KBM-7 (cell line): ENCODE results near the gene ZDHHC11B.
"Not testable (repeated sequence)": the region's sequence is repeated elsewhere in the genome, so short reads cannot be mapped to it uniquely, and the experiment has no call there.

Experiments used
- DNase-seq: peaks from one replicate; pipeline ENCODE4 v3.0.0-alpha.2; 2015
- in situ Hi-C: fragments of 300-500 bp; cut with MboI; formaldehyde crosslinking; loops from 2 replicates; pipeline ENCODE4 v1.14.3; 2020; ENCODE audit warnings: low sequenced_read_pairs, low pct_unique_long_range_greater_than_20kb, mixed read lengths

Gene ZDHHC11B

DNA sequence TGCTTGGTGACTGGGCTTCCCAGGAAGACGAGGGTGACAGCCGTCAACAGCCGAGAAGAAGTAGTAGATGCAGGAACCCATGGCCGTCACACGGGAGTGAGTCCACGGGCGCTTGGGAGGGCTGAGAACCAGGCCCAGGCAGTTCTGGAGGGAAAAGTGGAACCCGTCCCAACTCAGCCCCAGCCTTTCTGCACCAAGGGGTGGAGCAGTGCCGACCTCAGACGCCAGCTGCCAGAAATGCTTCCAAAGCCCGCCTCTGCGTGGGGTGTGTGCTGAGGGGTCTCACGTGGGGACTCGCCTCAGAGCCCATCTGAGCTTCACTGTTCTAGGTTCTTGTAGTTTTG, 12.0 kb downstream of the ZDHHC11B start:
- in situ Hi-C loops, DNase-seq: not testable (repeated sequence)

DNA sequence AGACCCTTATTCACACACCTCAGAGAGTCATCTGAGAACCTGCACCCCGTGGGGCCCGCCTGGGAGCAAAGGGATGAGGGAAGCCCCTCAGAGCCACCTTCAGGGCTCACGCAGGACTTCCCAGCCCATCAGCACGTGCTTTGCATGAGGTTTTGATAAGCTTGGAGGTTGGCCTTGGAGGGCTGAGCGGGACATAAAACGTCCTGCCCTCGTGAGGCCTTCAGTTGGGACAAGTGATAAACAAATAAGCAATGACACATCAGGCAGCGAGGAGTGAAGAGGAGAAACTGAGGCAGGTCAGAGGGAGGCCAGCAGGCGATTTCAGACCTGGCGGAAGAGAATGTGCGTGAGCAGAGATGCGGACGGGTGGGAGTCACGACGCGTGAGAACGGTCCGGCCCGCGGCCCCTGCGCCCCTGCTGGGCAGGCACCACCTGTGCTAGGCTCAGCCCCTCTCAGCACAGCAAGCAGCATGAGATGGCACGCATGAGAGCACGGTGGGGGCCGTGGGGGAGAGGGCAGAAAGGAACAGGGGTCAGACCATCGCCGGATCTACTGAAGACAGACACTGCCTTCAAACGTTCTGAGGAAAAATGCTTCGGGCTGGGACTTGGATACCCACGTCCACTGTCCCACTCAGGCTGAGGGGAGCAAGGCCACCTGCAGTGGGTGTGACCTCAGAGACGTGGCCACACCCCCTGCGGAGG, 12.5 kb downstream of the ZDHHC11B start:
- in situ Hi-C loops: not testable (repeated sequence)

DNA sequence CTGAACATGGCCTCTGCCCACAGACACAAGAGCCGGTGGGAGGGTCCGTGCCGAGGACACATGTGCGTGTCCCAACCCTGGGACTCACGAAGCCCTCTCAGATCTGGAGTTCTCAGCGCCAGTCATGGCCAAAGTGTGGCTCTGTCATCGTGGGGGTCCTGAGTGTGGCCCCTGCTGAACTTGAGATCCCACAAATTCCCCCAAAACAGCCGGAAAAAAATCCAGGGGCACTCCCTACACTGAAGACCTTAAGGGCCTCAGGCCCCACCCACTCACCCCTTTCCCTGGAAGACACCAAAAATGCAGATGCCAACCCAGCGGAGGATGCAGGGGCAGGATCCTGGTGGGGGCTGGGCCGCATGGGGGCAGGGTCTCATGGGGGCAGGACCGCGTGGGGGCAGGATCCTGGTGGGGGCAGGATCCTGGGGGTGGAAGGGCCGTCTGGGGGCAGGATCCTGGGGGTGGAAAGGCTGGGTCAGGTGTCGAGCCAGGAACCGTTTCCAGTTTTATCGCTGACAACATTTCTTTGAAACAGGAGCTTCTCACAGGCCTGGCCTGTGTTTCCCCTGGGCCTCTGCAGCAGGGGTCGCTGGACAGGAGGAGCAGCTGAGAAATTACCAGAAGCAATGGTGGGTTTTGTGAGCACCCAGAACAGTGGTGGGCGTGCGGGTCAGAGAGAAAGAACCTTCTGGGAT, 13.3 kb downstream of the ZDHHC11B start:
- DNase-seq, in situ Hi-C loops: not testable (repeated sequence)

More for the DNA sequence above, 12.5 kb downstream of the ZDHHC11B start:
- not testable (repeated sequence) for DNase-seq

DNA sequence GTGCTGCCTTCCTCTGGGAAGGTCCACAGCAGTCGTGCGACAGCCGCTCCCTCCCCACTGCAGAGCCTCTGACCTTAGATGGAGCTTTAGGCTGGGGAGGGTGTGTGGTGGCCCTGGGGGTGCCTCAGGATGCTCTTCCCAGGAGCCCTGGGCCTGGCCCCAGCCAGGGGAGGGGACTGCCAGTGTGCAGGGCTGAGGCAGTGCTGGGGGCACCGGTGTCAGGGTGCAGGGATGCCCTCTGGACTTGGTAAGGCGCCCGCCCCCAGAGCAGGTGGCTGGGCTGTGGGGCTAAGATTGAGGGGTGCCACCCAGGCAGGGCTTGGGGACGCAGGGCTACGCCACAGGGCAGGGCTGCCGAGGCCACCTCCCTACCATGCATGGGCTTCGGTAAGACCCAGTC, 13.9 kb downstream of the ZDHHC11B start:
- DNase-seq, in situ Hi-C loops: not testable (repeated sequence)

DNA sequence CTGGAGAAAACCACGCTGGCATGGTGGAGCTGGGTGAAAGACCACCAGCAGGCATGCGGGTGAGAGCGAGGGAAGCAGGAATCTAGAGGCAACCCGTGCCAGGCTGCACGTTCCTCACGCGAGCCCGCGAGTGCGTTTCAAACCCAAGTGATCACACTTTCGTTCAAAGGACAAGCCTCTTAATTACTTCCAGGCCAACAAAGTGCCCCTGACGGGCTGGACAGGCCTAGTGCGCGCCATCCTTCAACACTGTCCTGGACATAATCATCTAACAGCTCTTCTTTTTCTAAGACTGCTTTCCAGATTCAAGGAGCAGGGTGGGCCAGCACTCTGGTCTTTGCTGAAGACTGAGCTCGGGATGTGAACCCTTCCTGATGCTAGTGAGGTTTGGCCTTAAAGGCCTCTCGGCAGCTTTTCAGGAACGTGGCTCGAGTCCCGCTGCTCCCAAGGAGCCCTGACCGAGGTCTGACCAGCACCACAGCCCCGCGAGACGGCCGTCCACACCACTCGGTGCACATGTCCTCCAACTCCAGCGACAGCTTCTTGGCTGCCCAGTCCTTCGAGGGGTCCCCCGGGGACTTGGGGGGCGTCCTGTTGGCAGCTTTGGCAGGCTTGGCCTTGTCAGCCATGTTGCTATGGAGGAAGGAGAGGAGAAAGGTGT, 14.9 kb downstream of the ZDHHC11B start:
- DNase-seq, in situ Hi-C loops: not testable (repeated sequence)

DNA sequence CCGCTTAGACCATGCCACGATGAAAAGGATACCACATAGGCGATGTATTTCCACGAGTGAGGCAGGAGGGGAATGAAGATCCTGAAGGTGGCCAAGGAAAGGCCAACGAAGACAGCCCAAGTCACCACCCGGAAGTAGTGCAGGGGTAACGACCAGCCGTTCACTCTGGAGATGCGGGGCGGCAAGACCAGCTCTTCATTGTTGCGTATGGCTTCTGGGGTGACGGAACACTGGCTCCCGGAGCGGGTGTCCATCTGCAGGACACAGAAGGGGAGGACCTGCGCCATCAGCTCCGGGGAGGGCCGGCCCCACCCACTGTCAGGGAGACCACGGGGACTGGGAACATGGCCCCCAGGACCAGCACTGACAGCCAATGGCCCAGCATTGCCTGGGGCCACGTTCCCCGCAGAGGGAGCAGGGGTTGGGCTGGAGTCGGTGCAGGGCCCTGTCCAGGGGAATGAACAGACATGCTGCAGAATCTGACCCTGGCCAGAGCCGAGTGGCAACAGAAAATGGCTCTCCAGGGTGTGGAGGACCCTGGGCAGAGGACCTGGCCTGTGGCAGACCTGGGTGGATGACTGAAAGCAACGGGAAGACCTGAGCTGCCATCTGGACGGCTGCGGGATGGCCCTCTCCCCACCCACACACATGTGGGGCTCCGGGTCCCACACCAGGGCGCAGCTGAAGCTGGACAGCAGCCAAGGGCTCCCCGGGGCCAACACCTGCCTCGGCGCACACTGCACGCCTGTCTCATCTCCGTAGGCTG, 17.7 kb downstream of the ZDHHC11B start:
- no peak for DNase-seq

DNA sequence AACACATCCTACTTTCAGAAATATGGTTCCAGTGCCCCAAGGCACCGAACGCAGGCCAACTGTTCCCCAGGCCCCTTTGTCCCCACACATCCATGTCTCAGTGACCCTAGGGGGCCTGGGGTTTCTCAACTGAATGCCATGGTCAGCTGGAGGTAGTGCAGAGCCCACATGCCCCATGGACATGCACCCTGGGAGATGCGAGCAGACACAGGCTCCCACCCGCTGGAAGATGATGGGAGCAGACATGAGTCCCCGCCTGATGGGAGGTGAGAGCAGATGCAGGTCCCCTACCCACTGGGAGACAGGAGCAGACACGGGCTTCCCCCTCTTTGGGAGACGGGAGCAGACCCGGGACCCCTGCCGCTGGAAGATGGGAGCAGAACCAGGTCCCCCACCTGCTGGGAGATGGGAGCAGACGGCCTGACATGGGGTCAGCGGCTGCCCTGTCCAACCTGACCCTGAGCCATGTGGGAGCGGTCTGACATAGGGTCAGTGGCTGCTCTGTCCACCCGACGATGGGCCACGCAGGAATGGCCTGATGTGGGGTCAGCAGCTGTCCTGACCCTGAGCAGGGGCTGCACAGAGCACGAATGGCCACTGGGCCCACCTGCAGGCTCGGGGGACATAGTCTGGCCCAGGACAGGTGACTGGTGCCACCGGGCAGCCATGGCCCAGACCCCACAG, 18.4 kb downstream of the ZDHHC11B start:
- in situ Hi-C loops: no loop called here
- DNase-seq: no peak

More for the DNA sequence above, 17.7 kb downstream of the ZDHHC11B start:
- in situ Hi-C loops: no loop called here

DNA sequence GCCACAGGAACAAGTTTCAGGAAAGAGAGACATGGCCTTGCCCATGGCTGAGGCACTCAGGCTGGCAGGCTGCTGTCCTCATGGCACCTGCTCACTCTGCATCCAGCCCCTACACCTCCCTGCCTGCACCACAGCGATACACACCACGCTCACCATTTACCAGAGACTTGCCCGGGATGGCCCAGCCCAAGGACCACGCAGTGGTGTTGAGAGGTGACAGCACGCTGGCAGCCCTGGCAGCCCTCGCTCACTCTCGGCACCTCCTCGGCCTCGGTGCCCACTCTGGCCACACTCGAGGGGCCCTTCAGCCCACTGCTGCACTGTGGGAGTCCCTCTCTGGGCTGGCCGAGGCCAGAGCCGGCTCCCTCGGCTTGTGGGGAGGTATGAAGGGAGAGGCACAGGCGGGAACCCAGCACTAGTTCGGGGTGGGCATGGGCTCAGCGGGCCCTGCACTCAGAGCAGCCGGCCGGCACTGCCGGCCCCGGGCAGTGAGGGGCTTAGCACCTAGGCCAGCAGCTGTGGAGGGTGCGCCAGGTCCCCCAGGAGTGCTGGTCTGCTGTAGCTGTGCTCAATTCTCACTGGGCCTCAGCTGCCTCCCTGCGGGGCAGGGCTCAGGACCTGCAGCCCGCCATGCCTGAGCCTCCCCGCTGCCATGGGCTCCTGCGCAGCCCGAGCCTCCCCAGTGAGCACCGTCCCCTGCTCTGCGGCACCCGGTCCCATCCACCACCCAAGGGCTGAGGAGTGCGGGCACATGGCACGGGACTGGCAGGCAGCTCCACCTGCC, 20.3 kb downstream of the ZDHHC11B start:
- no peak for DNase-seq
- in situ Hi-C loops: no loop called here

DNA sequence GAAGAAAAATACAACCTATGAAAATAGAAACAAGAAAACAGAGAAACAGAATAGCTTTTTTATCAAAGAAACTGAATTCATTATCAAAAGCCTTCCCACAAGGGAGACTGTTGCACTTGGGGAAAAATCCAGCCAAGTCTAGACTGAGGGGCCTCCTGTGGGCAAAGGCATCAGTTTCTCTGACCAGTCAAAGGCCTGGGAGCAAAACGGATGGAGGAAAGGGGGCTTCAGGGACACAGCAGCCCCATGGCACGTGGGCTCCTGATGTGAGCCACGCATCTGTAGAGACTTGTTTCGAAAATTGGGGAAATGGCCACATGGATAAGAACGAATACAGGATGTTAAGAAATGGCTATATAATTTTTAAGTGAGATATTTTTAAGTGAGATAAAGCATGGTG, 21.1 kb downstream of the ZDHHC11B start:
- DNase-seq: no peak
- in situ Hi-C loops: no loop called here

DNA sequence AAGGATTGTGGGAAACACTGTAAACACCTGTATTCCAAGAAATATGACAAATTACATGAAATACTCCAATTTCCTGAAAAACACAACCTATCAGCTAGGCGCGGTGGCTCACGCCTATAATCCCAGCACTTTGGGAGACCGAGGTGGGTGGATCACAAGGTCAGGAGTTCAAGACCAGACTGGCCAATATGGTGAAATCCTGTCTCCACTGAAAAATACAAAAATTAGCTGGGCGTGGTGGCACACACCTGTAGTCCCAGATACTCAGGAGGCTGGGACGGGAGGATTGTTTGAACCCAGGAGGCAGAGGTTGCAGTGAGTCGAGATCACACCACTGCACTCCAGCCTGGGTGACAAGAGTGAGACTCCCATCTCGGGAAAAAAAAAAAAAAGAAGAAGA, 21.5 kb downstream of the ZDHHC11B start:
- DNase-seq, in situ Hi-C loops: not testable (repeated sequence)

DNA sequence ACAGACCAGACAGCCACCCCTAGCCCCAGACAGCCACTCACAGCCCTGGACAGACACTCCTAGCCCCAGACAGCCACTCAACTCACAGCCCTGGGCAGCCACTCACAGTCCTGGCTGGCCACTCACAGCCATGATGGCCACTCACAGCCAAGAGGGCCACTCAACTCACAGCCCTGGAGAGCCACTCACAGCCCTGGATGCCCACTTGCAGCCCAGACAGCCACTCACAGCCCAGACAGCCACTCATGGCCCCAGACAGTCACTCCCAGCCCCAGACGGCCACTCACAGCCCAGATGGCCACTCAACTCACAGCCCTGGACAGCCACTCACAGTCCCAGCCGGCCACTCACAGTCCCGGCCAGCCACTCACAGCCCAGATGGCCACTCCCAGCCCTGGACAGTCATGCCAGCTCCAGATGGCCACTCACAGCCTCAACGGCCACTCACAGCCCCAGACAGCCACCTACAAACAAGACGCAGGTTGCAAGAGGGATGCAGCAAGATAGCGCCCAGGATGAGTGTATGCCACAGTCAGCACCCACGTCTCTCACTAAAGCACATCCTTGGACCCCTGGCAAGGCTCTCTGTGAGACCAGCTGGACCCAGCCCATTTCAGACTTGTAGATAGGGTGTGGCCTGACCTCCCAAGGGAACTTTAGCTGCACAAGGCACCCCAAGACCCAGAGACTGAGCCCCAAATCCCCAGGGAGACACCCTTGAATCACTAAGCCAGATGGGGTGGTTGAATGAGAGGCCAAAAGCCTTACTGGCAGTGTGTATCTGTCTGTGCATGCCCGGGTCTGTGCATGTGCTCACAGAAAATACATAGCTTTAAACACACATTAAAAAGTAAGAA, 22.4 kb downstream of the ZDHHC11B start:
- in situ Hi-C loops: no loop called here
- no peak for DNase-seq

DNA sequence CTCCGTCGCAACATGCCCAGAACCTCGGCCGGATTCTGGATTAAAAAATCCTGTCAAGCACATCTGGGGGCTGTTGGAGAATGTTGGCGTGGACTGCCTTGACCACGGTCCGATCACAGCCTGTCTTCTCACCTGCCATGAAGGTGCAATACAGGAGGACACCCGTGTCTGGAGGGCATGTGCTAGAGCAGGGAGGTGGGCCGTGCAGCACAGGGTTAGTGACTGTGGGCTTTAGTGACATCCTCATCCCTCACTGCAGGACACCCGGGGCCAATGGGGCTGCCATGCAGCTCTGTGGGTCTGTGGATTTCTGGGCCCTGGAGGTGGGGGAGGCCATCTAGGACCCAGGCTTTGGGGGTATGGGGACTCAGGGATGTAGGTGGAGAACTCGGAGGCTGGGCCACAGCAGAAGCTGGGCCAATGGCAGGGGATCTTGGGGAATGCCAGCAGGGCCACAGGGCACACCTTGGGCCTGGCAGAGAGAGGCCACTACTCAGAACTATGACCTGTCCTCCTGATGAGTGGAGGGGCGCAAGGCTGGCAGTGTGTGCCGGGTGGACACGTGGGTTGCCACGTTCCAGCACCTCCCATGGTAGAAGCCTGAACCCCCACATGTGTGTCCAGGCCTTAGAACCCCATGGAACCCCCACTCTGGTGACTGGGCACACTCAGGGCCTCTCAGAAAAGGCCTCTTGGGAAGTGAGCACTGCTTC, 23.3 kb downstream of the ZDHHC11B start:
- in situ Hi-C loops: no loop called here
- DNase-seq: no peak

DNA sequence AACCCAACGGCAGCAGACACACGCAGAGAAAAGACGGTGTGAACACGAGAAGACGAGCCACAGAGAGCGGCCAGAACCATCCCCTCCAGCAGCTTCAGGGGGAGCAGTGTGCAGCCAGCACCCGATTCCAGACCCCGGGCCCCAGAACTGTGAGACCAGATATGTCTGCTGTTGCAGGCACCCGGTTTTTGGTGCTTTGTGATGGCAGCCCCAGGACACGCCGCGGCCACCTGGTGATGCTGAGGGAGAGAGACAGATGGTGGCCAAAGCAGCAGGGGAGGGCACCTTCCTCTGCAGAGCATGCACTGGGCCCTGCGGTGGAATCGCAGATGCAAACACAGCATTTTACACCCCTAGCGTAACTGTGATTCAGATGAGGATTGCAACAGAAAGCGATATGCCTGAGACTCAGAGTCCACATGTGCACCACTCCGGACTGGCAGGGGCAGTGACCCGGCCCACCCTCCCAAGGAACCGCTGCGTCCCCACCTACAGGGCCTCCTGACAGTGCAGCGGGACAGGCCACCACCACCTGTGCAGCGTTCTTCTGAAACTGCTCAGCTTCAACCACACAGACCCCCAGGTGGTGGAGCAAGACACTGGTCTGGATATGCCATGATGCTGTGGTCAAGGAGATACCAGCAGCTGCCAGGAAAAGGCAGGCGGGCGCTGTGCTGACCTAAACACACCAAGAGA, 24.0 kb downstream of the ZDHHC11B start:
- in situ Hi-C loops: no loop called here
- no peak for DNase-seq

DNA sequence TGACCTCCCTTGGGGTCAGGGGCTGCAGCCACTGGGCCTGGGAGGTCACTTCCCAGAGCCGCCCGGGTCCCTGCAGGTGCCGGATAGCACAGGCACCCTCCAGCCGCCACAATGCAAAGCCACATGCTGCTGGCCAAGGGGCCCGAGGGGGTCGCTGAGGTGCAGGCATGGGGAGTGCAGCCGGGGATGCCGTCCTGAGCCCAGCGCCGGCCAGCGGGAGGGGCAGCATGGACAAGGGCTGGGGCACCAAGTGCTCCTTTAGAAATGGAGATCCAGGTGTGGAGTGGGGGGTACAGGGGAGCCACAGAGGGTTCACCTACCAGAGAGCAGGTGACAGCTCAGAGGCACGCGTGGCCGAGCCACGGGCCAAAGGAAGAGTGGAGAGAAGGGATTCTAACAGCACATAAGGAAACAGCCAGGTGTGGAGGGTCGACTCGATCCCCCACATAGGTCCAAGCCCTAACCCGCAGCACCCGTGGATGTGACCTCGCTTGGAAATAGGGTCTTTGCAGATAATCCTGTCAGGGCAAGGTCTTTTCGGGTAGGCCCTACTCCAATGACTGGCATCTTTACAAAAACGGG, 24.7 kb downstream of the ZDHHC11B start:
- in situ Hi-C loops: no loop called here
- DNase-seq: no peak

DNA sequence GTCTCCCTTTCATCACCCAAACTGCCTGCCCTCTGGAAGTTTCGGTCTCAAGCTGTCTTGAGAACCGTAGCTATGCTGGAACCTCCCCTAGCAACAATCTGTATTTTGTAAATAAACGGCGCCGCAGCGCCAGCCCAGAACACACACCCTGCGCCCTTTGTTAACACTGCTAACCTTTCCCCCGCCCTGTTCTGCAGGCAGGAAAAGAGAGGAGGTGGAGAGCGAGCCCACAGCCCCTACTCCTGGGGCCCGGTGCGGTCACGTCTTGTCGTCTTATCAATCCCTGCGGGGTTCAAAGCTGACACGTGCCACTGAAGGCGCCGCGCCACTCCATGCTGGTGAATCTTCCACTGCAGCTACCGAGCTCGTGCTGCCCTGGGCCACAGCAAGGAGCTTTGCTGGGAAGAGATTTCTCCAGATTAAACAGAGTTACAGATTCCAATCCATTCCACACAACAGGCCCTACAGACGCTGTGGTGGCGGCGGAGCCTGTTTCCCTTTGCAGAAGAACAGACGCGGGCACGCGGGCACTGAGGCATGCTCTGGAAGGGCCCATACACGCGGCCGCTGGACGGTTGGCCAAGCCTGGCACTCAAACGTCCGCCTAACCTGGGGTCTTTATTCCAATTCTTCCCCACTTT, 25.3 kb downstream of the ZDHHC11B start:
- no peak for DNase-seq
- in situ Hi-C loops: no loop called here

DNA sequence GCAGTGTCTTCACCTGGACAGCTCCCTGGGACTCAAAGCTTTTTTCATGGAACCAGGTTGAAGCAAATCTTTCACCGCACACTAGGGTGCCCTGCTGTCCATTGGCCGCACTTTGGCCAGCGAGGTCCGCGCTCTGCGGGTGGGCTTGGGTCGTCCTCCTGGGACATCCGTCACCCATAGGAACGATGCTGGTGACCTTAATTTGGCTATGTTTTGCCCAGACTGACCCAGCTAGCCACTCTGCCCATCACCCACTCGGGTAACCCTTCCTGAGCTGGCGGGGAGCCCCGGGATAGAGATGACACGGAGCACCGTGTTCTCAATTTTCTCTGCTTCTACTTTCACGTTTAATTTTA, 25.9 kb downstream of the ZDHHC11B start:
- in situ Hi-C loops: no loop called here
- DNase-seq: no peak
